Uterus (tissue), 2 donors: ENCODE measurements around the gene EOMES.

Source experiments
- POLR2A ChIP-seq, 2 donors: fragments of 450-650 bp; IDR thresholded peaks; one replicate each; pipeline ENCODE4 v1.6.1; 2016; ENCODE audit warnings: antibody characterized with exemption in 2 of 2, mild to moderate bottlenecking in 1 of 2, moderate library complexity in 1 of 2
- TF ChIP-seq, protein P1 (sequence below), 4 experiments: fragments of 200-600 bp in 2 of 4; fragments of 450-650 bp in 2 of 4; sonication (generic) in 2 of 4; IDR thresholded peaks; one replicate each; pipeline ENCODE4 v1.5.1; 2016 to 2019; ENCODE audit warnings: antibody characterized with exemption in 4 of 4, mild to moderate bottlenecking in 2 of 4, moderate library complexity in 1 of 4

GRCh38 chr3:27737091-27737490 is 15.0 kb upstream of the EOMES start:
- TF ChIP-seq POLR2A (IDR thresholded peaks at IDR 0.05) = no peak
- TF ChIP-seq, protein P1, sequence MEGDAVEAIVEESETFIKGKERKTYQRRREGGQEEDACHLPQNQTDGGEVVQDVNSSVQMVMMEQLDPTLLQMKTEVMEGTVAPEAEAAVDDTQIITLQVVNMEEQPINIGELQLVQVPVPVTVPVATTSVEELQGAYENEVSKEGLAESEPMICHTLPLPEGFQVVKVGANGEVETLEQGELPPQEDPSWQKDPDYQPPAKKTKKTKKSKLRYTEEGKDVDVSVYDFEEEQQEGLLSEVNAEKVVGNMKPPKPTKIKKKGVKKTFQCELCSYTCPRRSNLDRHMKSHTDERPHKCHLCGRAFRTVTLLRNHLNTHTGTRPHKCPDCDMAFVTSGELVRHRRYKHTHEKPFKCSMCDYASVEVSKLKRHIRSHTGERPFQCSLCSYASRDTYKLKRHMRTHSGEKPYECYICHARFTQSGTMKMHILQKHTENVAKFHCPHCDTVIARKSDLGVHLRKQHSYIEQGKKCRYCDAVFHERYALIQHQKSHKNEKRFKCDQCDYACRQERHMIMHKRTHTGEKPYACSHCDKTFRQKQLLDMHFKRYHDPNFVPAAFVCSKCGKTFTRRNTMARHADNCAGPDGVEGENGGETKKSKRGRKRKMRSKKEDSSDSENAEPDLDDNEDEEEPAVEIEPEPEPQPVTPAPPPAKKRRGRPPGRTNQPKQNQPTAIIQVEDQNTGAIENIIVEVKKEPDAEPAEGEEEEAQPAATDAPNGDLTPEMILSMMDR (IDR thresholded peaks at IDR 0.05) = no peak
